HepG2 (cell line): Measurements from ENCODE around the gene PEAK1. TPM values are rescaled to one million over a fixed set of nuclear protein-coding genes. Genes with fewer than 3 reads are reported as not detected.

ENCODE experiments used
- ATAC-seq: fragments of 200-7000 bp; cut with Tn5 transposase; 3 replicates; pipeline ENCODE4 v1.9.1; 2020; ENCODE audit warnings: mild to moderate bottlenecking, moderate library complexity
- BruUV-seq: library from RNA; stranded (reverse); fragments of 400-500 nt; replicated peaks from 2 replicates; lab custom pipeline; 2021; lab: Mats Ljungman, UMichigan
- CTCF ChIA-PET: fragments of 300-600 bp; formaldehyde crosslinking; extraction: SDS; loops from one replicate; lab custom pipeline; 2021; ENCODE audit warnings: low total read pairs, inconsistent platforms, low intra/inter-chr PET ratio; lab: Yijun Ruan, JAX
- POLR2A ChIA-PET: fragments of 350-600 bp; sonication (Branson Sonifier 250); formaldehyde crosslinking; loops from one replicate; lab custom pipeline; 2020; ENCODE audit warnings: antibody characterized with exemption, inconsistent platforms; lab: Yijun Ruan, JAX
- DNase-seq: peaks from one replicate; pipeline ENCODE4 v3.0.0-alpha.2; 2015; ENCODE audit warnings: low spot score
- FAIRE-seq: peaks from 3 replicates; lab custom pipeline; 2011; peaks lifted over from hg19 to GRCh38; lab: Jason Lieb, UNC
- H2AFZ ChIP-seq: one replicate; pipeline ENCODE4 v1.6.1; 2011; ENCODE audit warnings: low read length, inconsistent platforms
- H3K27ac ChIP-seq: fragments of 300-600 bp; 3 replicates; pipeline ENCODE4 v1.8.0; 2011; ENCODE audit warnings: mixed run types, mild to moderate bottlenecking, mixed read lengths, low read length, inconsistent platforms; ENCODE audit not compliant: insufficient read depth; ENCODE audit errors: extremely low read length
- H3K27me3 ChIP-seq, 2 experiments: fragments of 200-600 bp in 1 of 2; 2 replicates in 1 of 2; 3 replicates in 1 of 2; pipeline versions ENCODE4 v1.6.0 to v1.8.0; 2011; ENCODE audit warnings: low read length in 2 of 2, mild to moderate bottlenecking in 2 of 2, moderate library complexity in 2 of 2, inconsistent platforms in 1 of 2; ENCODE audit not compliant: insufficient read depth in 2 of 2, control insufficient read depth in 1 of 2
- H3K36me3 ChIP-seq, 2 experiments: fragments of 200-600 bp in 1 of 2; replicated peaks in 1 of 2; 2 replicates in 1 of 2; 3 replicates in 1 of 2; pipeline versions ENCODE4 v1.5.1 to v1.8.0; 2011; ENCODE audit warnings: low read length in 2 of 2, inconsistent platforms in 1 of 2; ENCODE audit not compliant: insufficient read depth in 2 of 2, control insufficient read depth in 1 of 2
- H3K4me1 ChIP-seq: 2 replicates; pipeline ENCODE4 v1.5.1; 2012; ENCODE audit warnings: low read length, inconsistent platforms; ENCODE audit not compliant: insufficient read depth
- H3K4me2 ChIP-seq: 2 replicates; pipeline ENCODE4 v1.6.0; 2011; ENCODE audit warnings: low read depth, low read length, inconsistent platforms
- H3K4me3 ChIP-seq, 3 experiments: fragments of 200-600 bp in 1 of 3; sonication (generic), shearing (Covaris generic) in 1 of 3; replicated peaks in 1 of 3; 2 replicates each; pipeline ENCODE4 v1.5.1; 2011 to 2016; ENCODE audit warnings: low read length in 3 of 3, inconsistent platforms in 2 of 3, low read depth in 2 of 3, mild to moderate bottlenecking in 2 of 3, control low read depth in 1 of 3, mixed read lengths in 1 of 3; ENCODE audit not compliant: insufficient read depth in 1 of 3
- H3K79me2 ChIP-seq: one replicate; pipeline ENCODE4 v1.6.1; 2011; ENCODE audit warnings: low read length, inconsistent platforms; ENCODE audit not compliant: insufficient read depth
- H3K9ac ChIP-seq: 2 replicates; pipeline ENCODE4 v1.6.0; 2011; ENCODE audit warnings: mild to moderate bottlenecking, low read depth, low read length, inconsistent platforms; ENCODE audit not compliant: insufficient read depth
- H3K9me3 ChIP-seq: 2 replicates; pipeline ENCODE4 v1.5.1; 2012; ENCODE audit warnings: mild to moderate bottlenecking, low read length
- H4K20me1 ChIP-seq: 2 replicates; pipeline ENCODE4 v1.6.0; 2011; ENCODE audit warnings: inconsistent platforms, mild to moderate bottlenecking, low read length, moderate library complexity; ENCODE audit not compliant: insufficient read depth
- MAFF ChIP-seq: IDR thresholded peaks from 2 replicates; pipeline ENCODE4 v1.6.1; 2011; ENCODE audit warnings: low read depth, low read length, improper control_type of control experiment
- MAFK ChIP-seq, 2 experiments: IDR thresholded peaks in 1 of 2; conservative IDR thresholded peaks in 1 of 2; 2 replicates each; pipeline ENCODE4 v1.6.1; 2011; ENCODE audit warnings: improper control_type of control experiment in 2 of 2, low read length in 2 of 2
- MEIS2 ChIP-seq: sonication (generic); formaldehyde crosslinking; IDR thresholded peaks from 2 replicates; pipeline ENCODE4 v1.9.0; 2021; ENCODE audit warnings: mild to moderate bottlenecking, missing genetic modification reagents
- NCOA1 ChIP-seq: sonication (generic); formaldehyde crosslinking; IDR thresholded peaks from 2 replicates; pipeline ENCODE4 v1.9.0; 2021; ENCODE audit warnings: missing genetic modification reagents
- NFKBIZ ChIP-seq: IDR thresholded peaks from 2 replicates; pipeline ENCODE4 v1.6.1; 2018; ENCODE audit warnings: missing genetic modification reagents, missing compliant biosample characterization
- RNF2 ChIP-seq: fragments of 450-650 bp; conservative IDR thresholded peaks from 2 replicates; pipeline ENCODE4 v1.6.1; 2016; ENCODE audit warnings: low read depth
- TBP ChIP-seq: sonication (generic); formaldehyde crosslinking; IDR thresholded peaks from 2 replicates; pipeline ENCODE4 v1.5.0; 2020; ENCODE audit warnings: missing genetic modification reagents
- ZC3H13 ChIP-seq: sonication (generic); formaldehyde crosslinking; IDR thresholded peaks from 2 replicates; pipeline ENCODE4 v1.8.1; 2023; ENCODE audit warnings: mild to moderate bottlenecking, missing genetic modification reagents, moderate library complexity
- ZC3H4 ChIP-seq: sonication (generic); formaldehyde crosslinking; IDR thresholded peaks from 2 replicates; pipeline ENCODE4 v1.4.0; 2020; ENCODE audit warnings: missing genetic modification reagents, borderline replicate concordance
- ZNF674 ChIP-seq: sonication (generic); formaldehyde crosslinking; IDR thresholded peaks from 2 replicates; pipeline ENCODE4 v1.5.0; 2020; ENCODE audit warnings: low read depth, mild to moderate bottlenecking, missing genetic modification reagents
- WGBS: methylation state at CpG from one replicate; pipeline ENCODE4 v1.1.6; 2017; ENCODE audit warnings: low lambda C conversion rate; 5-methylcytosine and 5-hydroxymethylcytosine counted together
- in situ Hi-C: cut with HindIII; loops from 2 replicates; pipeline ENCODE4 v1.10.0; 2017; ENCODE audit warnings: low pct_unique_long_range_greater_than_20kb; ENCODE audit not compliant: extremely low pct_ligation_motif_present
- intact Hi-C: fragments of 100-400 bp; cut with micrococcal nuclease; formaldehyde crosslinking; loops from one replicate; pipeline ENCODE4 v1.10.0; 2022; ENCODE audit not compliant: unreplicated experiment
- polyA plus RNA-seq, 8 experiments: library from polyadenylated mRNA; depleted of rRNA in 3 of 8; stranded (reverse) in 7 of 8; unstranded in 1 of 8; fragments of >200 nt; fragmentation: Illumina TruSeq in 4 of 8; extraction: Trizol in 4 of 8; gene quantifications; 2 replicates each; pipeline versions ENCODE4 v1.2.1 to v1.2.3, GENCODE V29; 2011 to 2016; ENCODE audit warnings: low read depth in 4 of 8, missing spikeins in 1 of 8, mixed read lengths in 1 of 8; ENCODE audit not compliant: insufficient read depth in 1 of 8
- total RNA-seq, 5 experiments: library from RNA; depleted of rRNA; stranded (reverse); fragments of >200 nt; fragmentation: Illumina TruSeq; extraction: Trizol; gene quantifications; 2 replicates each; pipeline ENCODE4 v1.2.3, GENCODE V29; 2016; ENCODE audit warnings: low read depth in 1 of 5
- TF ChIP-seq, protein P1 (sequence below): sonication (generic); formaldehyde crosslinking; IDR thresholded peaks from 2 replicates; pipeline ENCODE4 v1.9.0; 2021; ENCODE audit warnings: missing genetic modification reagents, borderline replicate concordance
- TF ChIP-seq, protein P2 (sequence below): sonication (generic); formaldehyde crosslinking; IDR thresholded peaks from 2 replicates; pipeline ENCODE4 v1.5.0; 2020; ENCODE audit warnings: mild to moderate bottlenecking, missing genetic modification reagents

The PEAK1 gene
- total and polyA plus RNA-seq, 2 of the 13 experiments (the other 11 are each of a cell fraction or from before 2014, with no cell fraction given): 6.0 to 6.6 TPM

- ChIA-PET CTCF (no interaction called here), POLR2A (no interaction called here)
- Histone ChIP-seq H3K4me2 (no peak overlapping the region), H2AFZ (no peak overlapping the region), H3K79me2 (peaks cover 29% of the 10 kb centered on the region), H4K20me1 (peaks cover 9% of the 10 kb centered on the region; the same call in 1 of the 2 replicates), H3K27ac (no peak overlapping the region), H3K9me3 (peaks cover 8% of the 10 kb centered on the region), H3K4me3 (no peak overlapping the region), H3K36me3 (peaks cover 0 to 4% of the 10 kb centered on the region in 2 experiments; a peak in 2 of 5 replicates), H3K27me3 (no peaks in the 10 kb centered on the region), H3K9ac (no peak overlapping the region), H3K4me1 (no peaks in the 10 kb centered on the region)
- intact Hi-C loops: no loop called here
- BruUV-seq: no TSS peak
- in situ Hi-C loops: no loop called here
- WGBS: 96% methylated on average over 3 of the region's 3 CpGs
- TF ChIP-seq MEIS2 (CRISPR knock-in tag) (no peak), ZC3H4 (CRISPR knock-in tag) (no peak), MAFF (peak; percentile 59), MAFK (conservative IDR thresholded peaks at IDR 0.05 in 1 of 2, IDR thresholded peaks at IDR 0.05 in 1 of 2; ENCODE audit: low read length in 2 of 2) (peak; percentile 58 to 75; a peak in 3 of 4 replicates), TBP (CRISPR knock-in tag) (no peak), ZNF674 (CRISPR knock-in tag) (no peak), RNF2 (no peak), ZC3H13 (CRISPR knock-in tag) (no peak), NCOA1 (no peak), NFKBIZ (no peak)
- TF ChIP-seq, protein P1, sequence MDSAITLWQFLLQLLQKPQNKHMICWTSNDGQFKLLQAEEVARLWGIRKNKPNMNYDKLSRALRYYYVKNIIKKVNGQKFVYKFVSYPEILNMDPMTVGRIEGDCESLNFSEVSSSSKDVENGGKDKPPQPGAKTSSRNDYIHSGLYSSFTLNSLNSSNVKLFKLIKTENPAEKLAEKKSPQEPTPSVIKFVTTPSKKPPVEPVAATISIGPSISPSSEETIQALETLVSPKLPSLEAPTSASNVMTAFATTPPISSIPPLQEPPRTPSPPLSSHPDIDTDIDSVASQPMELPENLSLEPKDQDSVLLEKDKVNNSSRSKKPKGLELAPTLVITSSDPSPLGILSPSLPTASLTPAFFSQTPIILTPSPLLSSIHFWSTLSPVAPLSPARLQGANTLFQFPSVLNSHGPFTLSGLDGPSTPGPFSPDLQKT (CRISPR knock-in tag): no peak
- TF ChIP-seq, protein P2, sequence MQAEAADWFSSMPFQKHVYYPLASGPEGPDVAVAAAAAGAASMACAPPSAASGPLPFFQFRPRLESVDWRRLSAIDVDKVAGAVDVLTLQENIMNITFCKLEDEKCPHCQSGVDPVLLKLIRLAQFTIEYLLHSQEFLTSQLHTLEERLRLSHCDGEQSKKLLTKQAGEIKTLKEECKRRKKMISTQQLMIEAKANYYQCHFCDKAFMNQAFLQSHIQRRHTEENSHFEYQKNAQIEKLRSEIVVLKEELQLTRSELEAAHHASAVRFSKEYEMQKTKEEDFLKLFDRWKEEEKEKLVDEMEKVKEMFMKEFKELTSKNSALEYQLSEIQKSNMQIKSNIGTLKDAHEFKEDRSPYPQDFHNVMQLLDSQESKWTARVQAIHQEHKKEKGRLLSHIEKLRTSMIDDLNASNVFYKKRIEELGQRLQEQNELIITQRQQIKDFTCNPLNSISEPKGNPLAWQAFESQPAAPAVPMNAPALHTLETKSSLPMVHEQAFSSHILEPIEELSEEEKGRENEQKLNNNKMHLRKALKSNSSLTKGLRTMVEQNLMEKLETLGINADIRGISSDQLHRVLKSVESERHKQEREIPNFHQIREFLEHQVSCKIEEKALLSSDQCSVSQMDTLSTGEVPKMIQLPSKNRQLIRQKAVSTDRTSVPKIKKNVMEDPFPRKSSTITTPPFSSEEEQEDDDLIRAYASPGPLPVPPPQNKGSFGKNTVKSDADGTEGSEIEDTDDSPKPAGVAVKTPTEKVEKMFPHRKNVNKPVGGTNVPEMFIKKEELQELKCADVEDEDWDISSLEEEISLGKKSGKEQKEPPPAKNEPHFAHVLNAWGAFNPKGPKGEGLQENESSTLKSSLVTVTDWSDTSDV (CRISPR knock-in tag): no peak
- FAIRE-seq (no peak), ATAC-seq (no peak), DNase-seq (no peak)
Measured at GRCh38 chr15:77391372-77391951, 28.4 kb downstream of the PEAK1 start.
